ENCODE data around the gene TTLL1. TPM values are rescaled to one million over a fixed set of nuclear protein-coding genes. Genes with fewer than 3 reads are reported as not detected.

The TTLL1 gene
- total and polyA plus RNA-seq, 4 donors, result 0.50 to 2.2 (median 1.1) TPM

DNA sequence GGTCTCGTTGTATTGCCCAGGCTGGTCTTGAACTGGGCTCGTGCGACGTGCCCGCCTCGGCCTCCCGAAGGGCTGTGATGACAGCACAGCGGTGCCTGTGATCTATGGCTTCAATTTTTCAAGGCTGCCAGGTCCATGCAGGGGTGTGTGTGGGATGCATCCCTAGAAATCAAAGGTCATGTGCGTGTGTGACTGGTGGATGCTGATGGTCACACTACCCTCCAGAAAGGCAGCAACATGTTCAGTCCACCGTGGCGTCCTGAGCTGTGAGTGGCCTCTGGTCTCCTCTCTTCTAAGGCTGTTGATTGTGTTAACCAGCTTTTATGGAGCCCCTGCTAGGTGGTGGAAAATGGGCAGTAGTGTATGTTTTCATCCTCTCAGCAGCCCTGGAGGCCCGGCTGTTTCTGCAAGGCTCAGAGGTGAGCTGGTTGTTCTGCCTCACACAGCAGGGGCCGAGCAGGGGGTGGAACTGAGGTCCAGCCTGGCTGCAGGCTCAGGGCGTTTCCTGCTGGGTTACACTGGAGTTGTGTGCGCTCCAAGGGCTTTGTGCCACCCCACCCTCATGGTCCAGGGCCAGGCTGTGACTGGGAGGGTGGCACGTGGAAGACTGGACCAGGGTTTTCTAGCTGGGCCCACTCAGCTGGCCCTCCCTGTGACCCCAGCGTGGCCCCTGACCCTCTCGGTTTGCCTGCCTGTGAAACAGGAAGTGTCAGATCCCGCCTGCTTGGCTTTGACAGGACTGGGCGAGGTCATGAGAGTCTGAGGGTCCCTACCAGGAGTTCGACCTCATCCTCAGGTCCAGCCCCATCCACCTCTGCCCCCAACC is 29.0 kb upstream of the TTLL1 start:
- H3K36me3 ChIP-seq (ENCODE audit: control insufficient read depth in 4 of 4, insufficient read depth in 3 of 4, low read depth in 1 of 4, low read length in 3 of 4), result no peaks in the 10 kb centered on the region
- TF ChIP-seq, protein P1, sequence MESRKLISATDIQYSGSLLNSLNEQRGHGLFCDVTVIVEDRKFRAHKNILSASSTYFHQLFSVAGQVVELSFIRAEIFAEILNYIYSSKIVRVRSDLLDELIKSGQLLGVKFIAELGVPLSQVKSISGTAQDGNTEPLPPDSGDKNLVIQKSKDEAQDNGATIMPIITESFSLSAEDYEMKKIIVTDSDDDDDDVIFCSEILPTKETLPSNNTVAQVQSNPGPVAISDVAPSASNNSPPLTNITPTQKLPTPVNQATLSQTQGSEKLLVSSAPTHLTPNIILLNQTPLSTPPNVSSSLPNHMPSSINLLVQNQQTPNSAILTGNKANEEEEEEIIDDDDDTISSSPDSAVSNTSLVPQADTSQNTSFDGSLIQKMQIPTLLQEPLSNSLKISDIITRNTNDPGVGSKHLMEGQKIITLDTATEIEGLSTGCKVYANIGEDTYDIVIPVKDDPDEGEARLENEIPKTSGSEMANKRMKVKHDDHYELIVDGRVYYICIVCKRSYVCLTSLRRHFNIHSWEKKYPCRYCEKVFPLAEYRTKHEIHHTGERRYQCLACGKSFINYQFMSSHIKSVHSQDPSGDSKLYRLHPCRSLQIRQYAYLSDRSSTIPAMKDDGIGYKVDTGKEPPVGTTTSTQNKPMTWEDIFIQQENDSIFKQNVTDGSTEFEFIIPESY (IDR thresholded peaks at IDR 0.05), result no peak
- TF ChIP-seq YY1 (IDR thresholded peaks at IDR 0.05) (no peak), FOXA2 (IDR thresholded peaks at IDR 0.05) (no peak), JUND (IDR thresholded peaks at IDR 0.05) (no peak)
- 78% methylated on average over 21 of the region's 21 CpGs for WGBS
- no peak for DNase-seq (ENCODE audit: low spot score)
- H3K27ac ChIP-seq (ENCODE audit: low read depth in 1 of 2, low read length in 2 of 2), result no peak overlapping the region
- peaks cover 0 to 8% (median 4%) of the 10 kb centered on the region in 4 donors for H3K4me1 ChIP-seq (ENCODE audit: control insufficient read depth in 4 of 4, insufficient read depth in 4 of 4, low read length in 3 of 4)
- no peak overlapping the region for H3K4me3 ChIP-seq (ENCODE audit: low read depth in 1 of 3, low read length in 3 of 3)
- no peaks in the 10 kb centered on the region for H3K27me3 ChIP-seq (ENCODE audit: control insufficient read depth in 4 of 4, insufficient read depth in 4 of 4, low read length in 3 of 4)
- H3K9ac ChIP-seq (ENCODE audit: low read depth in 1 of 2, low read length in 2 of 2), result no peak overlapping the region
- no peaks in the 10 kb centered on the region for H3K9me3 ChIP-seq (ENCODE audit: control insufficient read depth in 4 of 4, low read length in 3 of 4)

DNA sequence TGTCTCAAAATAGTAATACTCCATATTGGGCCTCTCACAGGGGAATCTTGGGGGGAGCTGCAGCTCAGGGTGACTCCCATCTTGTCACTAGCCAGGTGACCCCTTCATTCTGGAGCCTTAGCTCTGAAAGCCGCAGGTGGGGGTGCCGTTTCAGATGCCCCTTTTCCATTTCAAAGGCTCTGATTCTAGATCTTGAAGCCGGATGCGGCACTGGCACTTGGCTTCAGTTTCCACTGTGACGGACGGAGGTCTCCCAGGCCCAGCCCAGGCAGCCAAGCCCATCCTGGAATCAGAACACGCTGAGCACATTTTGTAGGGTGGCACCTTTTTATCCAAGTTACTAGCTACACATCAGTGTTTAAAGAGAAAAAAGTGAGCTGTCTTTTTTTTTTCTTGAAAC is 27.7 kb upstream of the TTLL1 start:
- no peak for TF ChIP-seq GABPA (IDR thresholded peaks at IDR 0.05 in 1 of 2, conservative IDR thresholded peaks at IDR 0.05 in 1 of 2)
- Histone ChIP-seq H3K4me1 (ENCODE audit: control insufficient read depth in 4 of 4, insufficient read depth in 4 of 4, low read length in 3 of 4) (peaks cover 0 to 8% (median 4%) of the 10 kb centered on the region in 4 donors), H3K36me3 (ENCODE audit: control insufficient read depth in 4 of 4, insufficient read depth in 3 of 4, low read depth in 1 of 4, low read length in 3 of 4) (no peaks in the 10 kb centered on the region), H3K9me3 (ENCODE audit: control insufficient read depth in 4 of 4, low read length in 3 of 4) (no peaks in the 10 kb centered on the region), H3K9ac (ENCODE audit: low read depth in 1 of 2, low read length in 2 of 2) (no peak overlapping the region), H3K27me3 (ENCODE audit: control insufficient read depth in 4 of 4, insufficient read depth in 4 of 4, low read length in 3 of 4) (no peaks in the 10 kb centered on the region), H3K4me3 (ENCODE audit: low read depth in 1 of 3, low read length in 3 of 3) (no peak overlapping the region), H3K27ac (ENCODE audit: low read depth in 1 of 2, low read length in 2 of 2) (no peak overlapping the region)
- 92% methylated on average over 7 of the region's 7 CpGs for WGBS
- DNase-seq (ENCODE audit: low spot score), result no peak

DNA sequence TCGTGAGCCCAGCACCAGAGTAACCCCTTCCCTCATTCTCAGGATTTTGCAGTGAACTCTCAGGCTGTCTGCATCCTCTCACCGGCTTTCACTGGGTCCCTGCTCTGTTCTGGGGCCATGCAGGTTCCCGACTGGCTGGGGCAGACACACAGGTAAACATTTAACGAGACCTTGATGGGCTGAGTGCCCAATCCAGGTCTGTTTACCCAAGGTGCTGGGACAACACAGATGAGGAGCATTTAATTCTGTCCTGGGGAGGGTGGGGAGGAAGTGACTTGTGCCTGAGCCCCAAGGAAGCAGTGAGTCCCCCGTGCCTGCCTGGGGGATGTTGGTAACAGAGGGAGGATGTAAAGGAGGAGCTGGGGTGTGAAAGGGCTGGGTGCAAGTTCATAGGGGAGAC is 25.8 kb upstream of the TTLL1 start:
- Histone ChIP-seq H3K9ac (ENCODE audit: low read depth in 1 of 2, low read length in 2 of 2) (no peak overlapping the region), H3K36me3 (ENCODE audit: control insufficient read depth in 4 of 4, insufficient read depth in 3 of 4, low read depth in 1 of 4, low read length in 3 of 4) (no peaks in the 10 kb centered on the region), H3K9me3 (ENCODE audit: control insufficient read depth in 4 of 4, low read length in 3 of 4) (no peaks in the 10 kb centered on the region), H3K4me3 (ENCODE audit: low read depth in 1 of 3, low read length in 3 of 3) (no peak overlapping the region), H3K4me1 (ENCODE audit: control insufficient read depth in 4 of 4, insufficient read depth in 4 of 4, low read length in 3 of 4) (peaks cover 8 to 23% (median 17%) of the 10 kb centered on the region in 4 donors), H3K27ac (ENCODE audit: low read depth in 1 of 2, low read length in 2 of 2) (no peak overlapping the region), H3K27me3 (ENCODE audit: control insufficient read depth in 4 of 4, insufficient read depth in 4 of 4, low read length in 3 of 4) (no peaks in the 10 kb centered on the region)
- DNase-seq (ENCODE audit: low spot score), result no peak
- TF ChIP-seq, protein P2, sequence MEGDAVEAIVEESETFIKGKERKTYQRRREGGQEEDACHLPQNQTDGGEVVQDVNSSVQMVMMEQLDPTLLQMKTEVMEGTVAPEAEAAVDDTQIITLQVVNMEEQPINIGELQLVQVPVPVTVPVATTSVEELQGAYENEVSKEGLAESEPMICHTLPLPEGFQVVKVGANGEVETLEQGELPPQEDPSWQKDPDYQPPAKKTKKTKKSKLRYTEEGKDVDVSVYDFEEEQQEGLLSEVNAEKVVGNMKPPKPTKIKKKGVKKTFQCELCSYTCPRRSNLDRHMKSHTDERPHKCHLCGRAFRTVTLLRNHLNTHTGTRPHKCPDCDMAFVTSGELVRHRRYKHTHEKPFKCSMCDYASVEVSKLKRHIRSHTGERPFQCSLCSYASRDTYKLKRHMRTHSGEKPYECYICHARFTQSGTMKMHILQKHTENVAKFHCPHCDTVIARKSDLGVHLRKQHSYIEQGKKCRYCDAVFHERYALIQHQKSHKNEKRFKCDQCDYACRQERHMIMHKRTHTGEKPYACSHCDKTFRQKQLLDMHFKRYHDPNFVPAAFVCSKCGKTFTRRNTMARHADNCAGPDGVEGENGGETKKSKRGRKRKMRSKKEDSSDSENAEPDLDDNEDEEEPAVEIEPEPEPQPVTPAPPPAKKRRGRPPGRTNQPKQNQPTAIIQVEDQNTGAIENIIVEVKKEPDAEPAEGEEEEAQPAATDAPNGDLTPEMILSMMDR (IDR thresholded peaks at IDR 0.05; ENCODE audit: low read depth, low read length, missing input control), result no peak
- TF ChIP-seq, protein P3, sequence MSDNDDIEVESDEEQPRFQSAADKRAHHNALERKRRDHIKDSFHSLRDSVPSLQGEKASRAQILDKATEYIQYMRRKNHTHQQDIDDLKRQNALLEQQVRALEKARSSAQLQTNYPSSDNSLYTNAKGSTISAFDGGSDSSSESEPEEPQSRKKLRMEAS (IDR thresholded peaks at IDR 0.05), result no peak
- TF ChIP-seq, protein P4, sequence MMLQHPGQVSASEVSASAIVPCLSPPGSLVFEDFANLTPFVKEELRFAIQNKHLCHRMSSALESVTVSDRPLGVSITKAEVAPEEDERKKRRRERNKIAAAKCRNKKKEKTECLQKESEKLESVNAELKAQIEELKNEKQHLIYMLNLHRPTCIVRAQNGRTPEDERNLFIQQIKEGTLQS (IDR thresholded peaks at IDR 0.05), result no peak
- TF ChIP-seq, protein P1 (IDR thresholded peaks at IDR 0.05), result no peak
- WGBS, result 16% methylated on average over 5 of the region's 5 CpGs

Measured in liver (tissue), 9 donors.